Activated CD8-positive, alpha-beta memory T cell treated with anti-CD3 and anti-CD28 coated beads, Interleukin-2, amount 10 ng/mL, durations not matched to agents 7 days and 5 days (primary cell): ENCODE results near the gene TBCD. TPM values are rescaled to one million over a fixed set of nuclear protein-coding genes. Genes with fewer than 3 reads are reported as not detected.
"Not testable (repeated sequence)": the region's sequence is repeated elsewhere in the genome, so short reads cannot be mapped to it uniquely, and the experiment has no call there.

Source experiments
- ATAC-seq: fragments of 150-1000 bp; cut with Tn5 transposase; one replicate; pipeline ENCODE4 v1.10.0; 2021; ENCODE audit warnings: moderate library complexity
- CTCF ChIA-PET: fragments of 350-600 bp; sonication (Branson Sonifier 250); formaldehyde crosslinking; loops from one replicate; lab custom pipeline; 2021; ENCODE audit warnings: antibody characterized with exemption; lab: Charles Lee
- DNase-seq: peaks from one replicate; pipeline ENCODE4 v3.0.0-alpha.2; 2020
- H3K27ac Mint-ChIP-seq: one replicate; pipeline ENCODE4 v1.8.0; 2021; ENCODE audit warnings: mild to moderate bottlenecking, mixed read lengths
- H3K27me3 Mint-ChIP-seq: one replicate; pipeline ENCODE4 v1.8.0; 2021; ENCODE audit warnings: mixed read lengths
- H3K36me3 Mint-ChIP-seq: one replicate; pipeline ENCODE4 v1.8.0; 2021; ENCODE audit warnings: mild to moderate bottlenecking, mixed read lengths
- H3K4me1 Mint-ChIP-seq: one replicate; pipeline ENCODE4 v1.8.0; 2021; ENCODE audit warnings: mixed read lengths
- H3K4me3 Mint-ChIP-seq: one replicate; pipeline ENCODE4 v1.8.0; 2021; ENCODE audit warnings: mild to moderate bottlenecking, moderate library complexity, mixed read lengths
- H3K9me3 Mint-ChIP-seq: one replicate; pipeline ENCODE4 v1.8.0; 2022; ENCODE audit warnings: low read depth, mixed read lengths
- total RNA-seq, 2 experiments: library from RNA; stranded (reverse); gene quantifications; one replicate each; pipeline ENCODE4 v1.2.3, GENCODE V29; 2021

TBCD gene
- total RNA-seq, 2 experiments from 2014 or later: 105 to 157 TPM

- ATAC-seq: no peak
- peaks cover 3% of the 10 kb centered on the region for H3K9me3 Mint-ChIP-seq
- CTCF ChIA-PET: no interaction called here
- H3K4me1 Mint-ChIP-seq: peaks cover 2% of the 10 kb centered on the region
- H3K36me3 Mint-ChIP-seq: no peaks in the 10 kb centered on the region
- no peak for DNase-seq
- H3K4me3 Mint-ChIP-seq: no peak overlapping the region
- no peaks in the 10 kb centered on the region for H3K27me3 Mint-ChIP-seq
- H3K27ac Mint-ChIP-seq: no peak overlapping the region
Measured at GRCh38 chr17:82972836-82973372, 221.0 kb downstream of the TBCD start.

- no peaks in the 10 kb centered on the region for H3K36me3 Mint-ChIP-seq
- DNase-seq (no peak), ATAC-seq (no peak)
- no peak overlapping the region for H3K27ac Mint-ChIP-seq
- no peak overlapping the region for H3K4me3 Mint-ChIP-seq
- H3K27me3 Mint-ChIP-seq: no peaks in the 10 kb centered on the region
- H3K9me3 Mint-ChIP-seq: peaks cover 3% of the 10 kb centered on the region
- CTCF ChIA-PET: interaction anchor here (1.2 kb wide), 1 partner anchor 12 kb away, joined by 3 read pairs; no protein-coding TSS in a partner anchor
- H3K4me1 Mint-ChIP-seq: peaks cover 8% of the 10 kb centered on the region
Measured at GRCh38 chr17:82973456-82974135, 221.7 kb downstream of the TBCD start.

- no peak overlapping the region for H3K4me3 Mint-ChIP-seq
- peaks cover 15% of the 10 kb centered on the region for H3K4me1 Mint-ChIP-seq
- no peaks in the 10 kb centered on the region for H3K27me3 Mint-ChIP-seq
- CTCF ChIA-PET: interaction anchor here (1.2 kb wide), 1 partner anchor 11 kb away, joined by 3 read pairs; no protein-coding TSS in a partner anchor
- H3K9me3 Mint-ChIP-seq: peaks cover 3% of the 10 kb centered on the region
- DNase-seq (no peak), ATAC-seq (no peak)
- H3K27ac Mint-ChIP-seq: no peak overlapping the region
- no peaks in the 10 kb centered on the region for H3K36me3 Mint-ChIP-seq
Measured at GRCh38 chr17:82974136-82974952, 222.5 kb downstream of the TBCD start.

- H3K4me3 Mint-ChIP-seq: no peak overlapping the region
- H3K27me3 Mint-ChIP-seq: no peaks in the 10 kb centered on the region
- no peak for ATAC-seq
- peaks cover 27% of the 10 kb centered on the region for H3K4me1 Mint-ChIP-seq
- no peak for DNase-seq
- H3K9me3 Mint-ChIP-seq: no peaks in the 10 kb centered on the region
- H3K27ac Mint-ChIP-seq: no peak overlapping the region
- H3K36me3 Mint-ChIP-seq: peaks cover 6% of the 10 kb centered on the region
- CTCF ChIA-PET: no interaction called here
Measured at GRCh38 chr17:82976982-82977488, 225.2 kb downstream of the TBCD start.

GRCh38 chr17:82977606-82978005, 225.7 kb downstream of the TBCD start:
- H3K36me3 Mint-ChIP-seq: peaks cover 6% of the 10 kb centered on the region
- no peak for ATAC-seq
- no peak overlapping the region for H3K27ac Mint-ChIP-seq
- H3K4me1 Mint-ChIP-seq: peaks cover 27% of the 10 kb centered on the region
- no peaks in the 10 kb centered on the region for H3K9me3 Mint-ChIP-seq
- H3K4me3 Mint-ChIP-seq: no peak overlapping the region
- no peak for DNase-seq
- CTCF ChIA-PET: no interaction called here
- H3K27me3 Mint-ChIP-seq: no peaks in the 10 kb centered on the region

- peaks cover 27% of the 10 kb centered on the region for H3K4me1 Mint-ChIP-seq
- peak overlapping the region; percentile 50 for H3K4me3 Mint-ChIP-seq
- ATAC-seq (peak; percentile 82), DNase-seq (no peak)
- no peaks in the 10 kb centered on the region for H3K27me3 Mint-ChIP-seq
- no peaks in the 10 kb centered on the region for H3K9me3 Mint-ChIP-seq
- H3K36me3 Mint-ChIP-seq: peaks cover 8% of the 10 kb centered on the region
- H3K27ac Mint-ChIP-seq: peak overlapping the region; percentile 80
- CTCF ChIA-PET: interaction anchor here (0.7 to 1.3 kb wide), 4 partner anchors 67 to 224 kb away, joined by 3 to 4 read pairs (median 3); no protein-coding TSS in a partner anchor
Measured at GRCh38 chr17:82978765-82979349, 227.0 kb downstream of the TBCD start.

GRCh38 chr17:82979718-82980117, 227.9 kb downstream of the TBCD start:
- H3K36me3 Mint-ChIP-seq: peaks cover 8% of the 10 kb centered on the region
- no peaks in the 10 kb centered on the region for H3K27me3 Mint-ChIP-seq
- H3K27ac Mint-ChIP-seq: peak overlapping the region; percentile 63
- CTCF ChIA-PET: interaction anchor here (1.1 to 1.3 kb wide), 2 partner anchors 66 to 69 kb away, joined by 3 read pairs; no protein-coding TSS in a partner anchor
- H3K4me1 Mint-ChIP-seq: peaks cover 29% of the 10 kb centered on the region
- no peak for ATAC-seq
- DNase-seq: no peak
- H3K9me3 Mint-ChIP-seq: no peaks in the 10 kb centered on the region
- H3K4me3 Mint-ChIP-seq: no peak overlapping the region

- CTCF ChIA-PET: no interaction called here
- DNase-seq (no peak), ATAC-seq (no peak)
- Mint-ChIP-seq H3K4me1 (peaks cover 35% of the 10 kb centered on the region), H3K4me3 (no peak overlapping the region), H3K9me3 (no peaks in the 10 kb centered on the region), H3K27ac (no peak overlapping the region), H3K36me3 (peaks cover 8% of the 10 kb centered on the region), H3K27me3 (no peaks in the 10 kb centered on the region)
Measured at GRCh38 chr17:82980632-82981031, 228.8 kb downstream of the TBCD start.

GRCh38 chr17:82981141-82981730, 229.4 kb downstream of the TBCD start:
- CTCF ChIA-PET: no interaction called here
- no peak overlapping the region for H3K4me3 Mint-ChIP-seq
- no peaks in the 10 kb centered on the region for H3K9me3 Mint-ChIP-seq
- no peak overlapping the region for H3K27ac Mint-ChIP-seq
- DNase-seq (no peak), ATAC-seq (no peak)
- peaks cover 42% of the 10 kb centered on the region for H3K4me1 Mint-ChIP-seq
- no peaks in the 10 kb centered on the region for H3K27me3 Mint-ChIP-seq
- peaks cover 8% of the 10 kb centered on the region for H3K36me3 Mint-ChIP-seq

GRCh38 chr17:82983510-82984248, 231.8 kb downstream of the TBCD start:
- H3K27ac Mint-ChIP-seq: no peak overlapping the region
- peak; percentile 37 for DNase-seq
- peaks cover 22% of the 10 kb centered on the region for H3K36me3 Mint-ChIP-seq
- H3K27me3 Mint-ChIP-seq: peaks cover 5% of the 10 kb centered on the region
- H3K4me1 Mint-ChIP-seq: peaks cover 44% of the 10 kb centered on the region
- no peak overlapping the region for H3K4me3 Mint-ChIP-seq
- CTCF ChIA-PET: interaction anchor here (1.0 kb wide), 2 partner anchors 65 to 217 kb away, joined by 3 to 4 read pairs; no protein-coding TSS in a partner anchor
- no peak for ATAC-seq
- H3K9me3 Mint-ChIP-seq: no peaks in the 10 kb centered on the region

- peaks cover 28% of the 10 kb centered on the region for H3K36me3 Mint-ChIP-seq
- not testable (repeated sequence) for H3K27me3 Mint-ChIP-seq, H3K4me3 Mint-ChIP-seq, H3K9me3 Mint-ChIP-seq, DNase-seq, H3K27ac Mint-ChIP-seq, ATAC-seq
- CTCF ChIA-PET: interaction anchor here (1.0 kb wide), 2 partner anchors 65 to 217 kb away, joined by 3 to 4 read pairs; no protein-coding TSS in a partner anchor
- peaks cover 41% of the 10 kb centered on the region for H3K4me1 Mint-ChIP-seq
Measured at GRCh38 chr17:82984249-82984617, 232.4 kb downstream of the TBCD start.

- Mint-ChIP-seq H3K36me3 (peaks cover 30% of the 10 kb centered on the region), H3K27me3 (peaks cover 5% of the 10 kb centered on the region), H3K4me3 (no peak overlapping the region), H3K27ac (no peak overlapping the region), H3K9me3 (no peaks in the 10 kb centered on the region), H3K4me1 (peaks cover 35% of the 10 kb centered on the region)
- ATAC-seq (no peak), DNase-seq (no peak)
- CTCF ChIA-PET: interaction anchor here (1.1 kb wide), 1 partner anchor 11 kb away, joined by 3 read pairs; no protein-coding TSS in a partner anchor
Measured at GRCh38 chr17:82984751-82985427, 233.0 kb downstream of the TBCD start.
